ENCODE results near the gene XYLT1. TPM values are rescaled to one million over a fixed set of nuclear protein-coding genes. Genes with fewer than 3 reads are reported as not detected.
A peak's percentile ranks its signal among the peaks of the same experiment; 100 is the strongest.

XYLT1 gene
- total and polyA plus RNA-seq, 2 of the 13 experiments (the other 11 are each of a cell fraction or from before 2014, with no cell fraction given) = not detected

GRCh38 chr16:17259751-17260270 is 210.9 kb downstream of the XYLT1 start:
- DNase-seq (ENCODE audit: low spot score) (no peak), FAIRE-seq (no peak), ATAC-seq (no peak)
- Histone ChIP-seq H3K4me2 (ENCODE audit: low read depth, low read length) (no peak overlapping the region), H3K9ac (ENCODE audit: insufficient read depth, low read depth, low read length) (no peak overlapping the region), H3K4me3 (replicated peaks in 1 of 3; ENCODE audit: insufficient read depth in 1 of 3, low read depth in 2 of 3, low read length in 3 of 3) (no peak overlapping the region), H3K36me3 (replicated peaks in 1 of 2; ENCODE audit: control insufficient read depth in 1 of 2, insufficient read depth in 2 of 2, low read length in 2 of 2) (no peaks in the 10 kb centered on the region), H3K27me3 (ENCODE audit: control insufficient read depth in 1 of 2, insufficient read depth in 2 of 2, low read length in 2 of 2) (peaks cover 3 to 11% of the 10 kb centered on the region in 2 experiments; a peak in 3 of 5 replicates), H3K79me2 (ENCODE audit: insufficient read depth, low read length) (no peaks in the 10 kb centered on the region), H2AFZ (ENCODE audit: low read length) (no peak overlapping the region), H4K20me1 (ENCODE audit: insufficient read depth, low read length) (no peaks in the 10 kb centered on the region), H3K27ac (ENCODE audit: extremely low read length, insufficient read depth, low read length) (no peak overlapping the region), H3K9me3 (ENCODE audit: low read length) (no peaks in the 10 kb centered on the region), H3K4me1 (ENCODE audit: insufficient read depth, low read length) (no peaks in the 10 kb centered on the region)
- in situ Hi-C loops (cut with HindIII; ENCODE audit: extremely low pct_ligation_motif_present, low pct_unique_long_range_greater_than_20kb) = no loop called here
- ChIA-PET CTCF (ENCODE audit: low intra/inter-chr PET ratio, low total read pairs) (no interaction called here), POLR2A (no interaction called here)
- WGBS (ENCODE audit: low lambda C conversion rate) = 24% methylated on average over 6 of the region's 6 CpGs
- BruUV-seq (replicated peaks) = no TSS peak
- TF ChIP-seq TFDP2 (CRISPR knock-in tag; IDR thresholded peaks at IDR 0.05) (no peak), PAWR (CRISPR knock-in tag; IDR thresholded peaks at IDR 0.05; ENCODE audit: borderline replicate concordance) (no peak)
- intact Hi-C loops (cut with micrococcal nuclease; ENCODE audit: unreplicated experiment) = no loop called here

- no peak for FAIRE-seq
- H3K27me3 ChIP-seq (ENCODE audit: control insufficient read depth in 1 of 2, insufficient read depth in 2 of 2, low read length in 2 of 2) = peaks cover 3 to 11% of the 10 kb centered on the region in 2 experiments; a peak in 3 of 5 replicates
- no peaks in the 10 kb centered on the region for H3K79me2 ChIP-seq (ENCODE audit: insufficient read depth, low read length)
- no peak overlapping the region for H3K4me2 ChIP-seq (ENCODE audit: low read depth, low read length)
- ChIA-PET CTCF (ENCODE audit: low intra/inter-chr PET ratio, low total read pairs) (no interaction called here), POLR2A (no interaction called here)
- H2AFZ ChIP-seq (ENCODE audit: low read length) = no peak overlapping the region
- no peaks in the 10 kb centered on the region for H4K20me1 ChIP-seq (ENCODE audit: insufficient read depth, low read length)
- H3K4me3 ChIP-seq (replicated peaks in 1 of 3; ENCODE audit: insufficient read depth in 1 of 3, low read depth in 2 of 3, low read length in 3 of 3) = no peak overlapping the region
- no peak for TF ChIP-seq NR1H2 (CRISPR knock-in tag; IDR thresholded peaks at IDR 0.05; ENCODE audit: borderline replicate concordance, low read depth)
- TF ChIP-seq ZNF768 (CRISPR knock-in tag; IDR thresholded peaks at IDR 0.05) = peak; percentile 38; the same call in 1 of the 2 replicates
- no peak for TF ChIP-seq CREB1 (IDR thresholded peaks at IDR 0.05)
- no peak for TF ChIP-seq CREB1 (CRISPR knock-in tag; IDR thresholded peaks at IDR 0.05)
- TF ChIP-seq ZNF121 (CRISPR knock-in tag; IDR thresholded peaks at IDR 0.05) = peak; percentile 77; the same call in 1 of the 2 replicates
- in situ Hi-C loops (cut with HindIII; ENCODE audit: extremely low pct_ligation_motif_present, low pct_unique_long_range_greater_than_20kb) = no loop called here
- peak; percentile 77 for ATAC-seq
- BruUV-seq (replicated peaks) = no TSS peak
- H3K9me3 ChIP-seq (ENCODE audit: low read length) = no peaks in the 10 kb centered on the region
- H3K4me1 ChIP-seq (ENCODE audit: insufficient read depth, low read length) = no peaks in the 10 kb centered on the region
- intact Hi-C loops (cut with micrococcal nuclease; ENCODE audit: unreplicated experiment) = no loop called here
- H3K36me3 ChIP-seq (replicated peaks in 1 of 2; ENCODE audit: control insufficient read depth in 1 of 2, insufficient read depth in 2 of 2, low read length in 2 of 2) = no peaks in the 10 kb centered on the region
- no peak overlapping the region for H3K27ac ChIP-seq (ENCODE audit: extremely low read length, insufficient read depth, low read length)
- DNase-seq (ENCODE audit: low spot score) = no peak
- H3K9ac ChIP-seq (ENCODE audit: insufficient read depth, low read depth, low read length) = no peak overlapping the region
- 32% methylated on average over 23 of the region's 23 CpGs for WGBS (ENCODE audit: low lambda C conversion rate)
Observed at GRCh38 chr16:17258848-17259713, 211.7 kb downstream of the XYLT1 start.

All from HepG2 (cell line).